HL-60/S4 treated with retinoic acid at 250 ng/mL for 4 days and 3 days (cell line): ENCODE measurements around the gene LPCAT1.
"Not testable (repeated sequence)": the region's sequence is repeated elsewhere in the genome, so short reads cannot be mapped to it uniquely, and the experiment has no call there.

Experiments used
- in situ Hi-C: fragments of 300-500 bp; cut with MboI; formaldehyde crosslinking; loops from 2 replicates; pipeline ENCODE4 v1.7.0; 2022; ENCODE audit warnings: low sequenced_read_pairs

LPCAT1 gene

DNA sequence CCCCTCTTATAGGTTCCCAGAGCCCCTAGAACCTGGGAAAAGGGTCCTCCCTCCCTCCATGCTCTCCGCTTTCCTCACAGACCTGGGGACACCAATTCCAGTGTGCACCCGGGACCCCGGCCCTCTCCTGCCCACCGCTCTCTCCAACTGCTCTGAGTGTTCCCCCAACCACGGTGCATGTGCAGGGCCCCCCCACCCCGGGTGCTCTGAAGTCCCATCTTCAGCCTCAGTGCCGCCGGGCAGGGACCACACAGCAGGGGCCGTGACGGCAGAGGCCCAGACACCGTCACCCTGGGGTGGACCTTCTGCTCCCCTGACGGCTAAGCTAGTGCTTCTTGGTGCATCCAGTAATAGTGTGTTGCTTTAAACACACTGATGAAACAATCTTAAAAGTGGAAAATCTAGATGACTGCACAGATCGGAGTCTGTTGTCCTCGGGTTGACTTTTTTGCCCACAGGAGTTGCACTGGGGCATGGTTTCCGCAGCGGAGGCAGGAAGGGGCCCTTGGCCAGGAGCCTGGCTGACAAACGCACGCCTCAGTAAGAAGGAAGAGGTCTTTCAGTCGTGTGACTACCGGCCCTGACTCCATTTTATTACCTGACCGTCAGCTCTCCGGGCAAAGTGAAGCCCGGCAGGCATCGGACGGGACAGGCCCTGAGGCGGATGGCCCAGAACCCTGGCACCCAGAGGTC, 42.3 kb downstream of the LPCAT1 start:
- in situ Hi-C loops, result no loop called here

DNA sequence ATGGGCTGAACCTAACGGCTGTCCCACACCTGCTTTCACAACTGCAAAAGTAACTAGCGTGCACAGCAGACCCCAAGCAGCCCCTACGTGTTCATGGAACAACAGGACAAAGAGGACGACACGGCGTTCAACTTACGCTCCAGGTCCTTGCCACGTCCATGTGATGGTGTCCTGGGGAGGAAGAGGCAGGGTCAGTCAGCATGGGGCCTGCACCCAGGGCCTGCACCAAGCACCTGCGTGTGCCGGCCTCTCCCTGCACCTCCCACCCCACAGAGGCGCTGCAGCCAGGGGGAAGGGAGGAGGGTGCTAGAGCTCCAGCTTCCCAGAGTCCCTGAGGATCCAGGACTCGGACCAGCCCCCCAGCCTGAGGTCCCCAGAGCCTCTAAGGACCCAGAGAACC, 43.0 kb downstream of the LPCAT1 start:
- in situ Hi-C loops, result no loop called here

DNA sequence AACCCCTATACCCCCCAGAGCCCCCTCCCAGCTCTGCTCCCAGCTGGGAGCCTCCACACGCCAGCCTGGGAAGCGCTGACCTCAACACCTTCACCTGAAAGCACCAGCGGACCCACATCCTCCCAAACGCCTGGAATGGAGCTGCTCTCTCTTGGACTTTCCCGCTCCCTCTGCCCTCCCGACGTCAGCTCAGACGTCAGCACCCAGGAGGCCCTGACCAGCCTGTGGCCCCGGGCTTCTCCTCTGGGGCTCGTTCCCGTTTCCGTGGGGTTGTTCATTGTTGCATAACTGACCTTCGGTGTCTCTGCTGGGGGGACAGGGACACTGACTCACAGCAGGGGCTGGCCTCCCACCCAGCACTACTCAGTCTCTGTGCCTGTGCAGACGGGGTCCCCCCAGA, 43.5 kb downstream of the LPCAT1 start:
- in situ Hi-C loops, result no loop called here

DNA sequence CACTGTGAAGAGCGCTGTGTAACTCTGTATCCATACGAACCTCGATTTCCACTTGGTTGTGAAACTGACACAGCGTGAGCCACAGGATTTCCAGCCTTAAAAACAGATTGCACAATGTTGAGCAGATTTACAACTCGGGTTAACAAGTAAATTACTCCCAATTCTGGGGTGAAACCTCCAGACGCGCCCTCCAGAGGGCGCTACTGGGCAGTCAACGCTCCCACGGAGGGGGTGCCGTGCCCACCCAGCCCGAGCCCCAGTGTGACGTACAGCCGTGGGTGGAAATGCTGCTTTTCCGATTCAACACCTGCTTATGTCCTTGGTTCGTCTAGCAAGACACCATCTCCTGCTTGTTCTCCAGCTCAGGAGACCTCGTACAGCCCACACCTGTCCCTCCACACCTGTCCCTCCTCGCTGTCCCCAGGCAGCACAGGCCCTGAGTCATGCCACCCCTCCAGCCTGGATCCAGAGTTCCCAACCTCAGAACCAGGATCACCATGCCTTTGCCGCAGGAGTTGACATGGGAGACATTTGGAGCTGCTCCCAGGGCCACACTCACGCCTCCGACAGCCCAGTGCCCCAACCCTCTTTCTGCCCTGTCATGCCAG, 44.1 kb downstream of the LPCAT1 start:
- in situ Hi-C loops, result no loop called here

DNA sequence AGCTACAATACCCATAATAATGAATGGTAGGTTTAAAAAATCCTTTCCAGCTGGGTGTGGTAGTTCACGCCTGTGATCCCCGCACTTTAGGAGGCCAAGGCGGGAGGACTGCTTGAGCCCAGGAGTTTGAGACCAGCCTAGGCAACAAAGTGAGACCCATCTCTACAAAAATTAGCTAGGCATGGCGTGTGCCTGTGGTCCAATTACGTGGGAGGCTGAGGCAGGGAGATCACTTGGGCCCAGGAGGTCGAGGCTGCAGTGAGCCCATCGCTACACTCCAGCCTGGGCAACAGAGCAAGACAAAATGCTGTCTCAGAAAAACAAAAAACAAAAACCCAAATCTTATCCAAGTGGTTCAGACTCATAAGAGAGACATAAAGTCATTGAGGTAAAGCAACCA, 44.7 kb downstream of the LPCAT1 start:
- in situ Hi-C loops, result no loop called here

DNA sequence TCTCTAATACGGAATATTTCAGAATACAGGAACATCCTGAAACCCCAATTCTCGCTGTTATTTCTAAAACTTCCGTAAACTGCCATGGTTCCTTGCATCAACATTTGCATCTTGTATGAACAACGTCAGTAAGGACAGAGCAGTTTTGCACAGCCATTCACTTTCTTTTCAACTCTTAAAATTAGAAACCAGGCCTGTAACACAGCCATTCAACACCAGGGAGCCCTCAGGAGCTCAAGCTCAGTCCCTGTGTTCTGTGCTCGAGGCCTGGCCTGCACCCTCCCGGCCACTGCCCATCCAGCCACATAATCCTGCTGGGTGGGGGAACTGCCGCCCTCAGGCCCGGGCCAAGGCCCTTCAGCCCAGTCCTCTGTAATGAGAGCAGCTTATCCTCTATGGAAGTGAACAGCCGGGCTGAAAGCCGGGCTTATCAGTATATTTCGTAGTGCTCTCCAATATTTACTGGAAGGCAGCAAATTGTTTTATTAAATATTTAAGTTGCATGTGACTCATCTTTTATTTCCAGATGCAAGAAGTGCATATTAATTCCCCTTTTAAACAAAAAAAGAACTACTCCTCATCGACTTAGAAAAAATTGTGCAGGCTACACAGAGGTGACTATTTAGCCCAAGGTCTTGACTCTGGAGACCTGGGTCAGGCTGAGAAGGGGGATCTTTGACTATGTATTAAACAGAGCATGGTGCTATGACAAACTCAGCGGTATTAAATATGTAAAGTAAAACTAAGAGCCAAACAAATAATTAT, 45.3 kb downstream of the LPCAT1 start:
- in situ Hi-C loops, result no loop called here

DNA sequence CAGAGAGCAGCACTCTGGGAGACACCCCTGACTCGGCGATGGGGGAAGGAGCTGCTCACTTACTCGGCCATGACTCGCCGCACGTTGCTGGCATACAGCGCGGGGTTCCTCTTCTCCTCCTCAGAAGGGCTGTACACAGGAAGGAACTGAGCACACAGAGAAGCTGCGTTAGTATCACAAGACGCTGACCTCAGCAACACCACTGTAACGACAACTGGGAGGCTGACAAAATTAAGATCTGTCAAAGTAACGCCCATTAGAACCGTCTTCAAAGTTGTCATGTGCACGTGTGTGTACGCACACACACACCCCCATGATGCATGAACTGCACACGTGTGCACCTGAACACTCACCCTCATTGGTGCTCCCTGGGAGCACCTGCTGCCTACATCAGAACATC, 46.4 kb downstream of the LPCAT1 start:
- in situ Hi-C loops, result no loop called here

DNA sequence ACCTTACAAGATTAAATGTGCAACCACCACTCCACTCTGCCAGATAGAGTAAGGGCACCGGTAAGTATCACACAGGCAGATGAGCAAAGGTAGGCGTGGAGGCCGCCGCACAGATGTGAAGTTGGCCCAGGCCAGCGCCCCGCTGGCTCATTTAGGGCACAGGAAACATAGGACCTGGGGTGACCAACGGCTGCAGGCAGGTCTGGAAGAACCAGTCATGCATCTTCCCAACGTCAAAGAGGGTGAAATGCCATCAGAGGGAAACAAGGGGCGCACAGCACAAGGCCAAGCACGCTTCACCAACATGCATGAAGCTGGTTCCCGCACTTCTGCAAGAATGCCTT, 46.8 kb downstream of the LPCAT1 start:
- in situ Hi-C loops, result no loop called here

DNA sequence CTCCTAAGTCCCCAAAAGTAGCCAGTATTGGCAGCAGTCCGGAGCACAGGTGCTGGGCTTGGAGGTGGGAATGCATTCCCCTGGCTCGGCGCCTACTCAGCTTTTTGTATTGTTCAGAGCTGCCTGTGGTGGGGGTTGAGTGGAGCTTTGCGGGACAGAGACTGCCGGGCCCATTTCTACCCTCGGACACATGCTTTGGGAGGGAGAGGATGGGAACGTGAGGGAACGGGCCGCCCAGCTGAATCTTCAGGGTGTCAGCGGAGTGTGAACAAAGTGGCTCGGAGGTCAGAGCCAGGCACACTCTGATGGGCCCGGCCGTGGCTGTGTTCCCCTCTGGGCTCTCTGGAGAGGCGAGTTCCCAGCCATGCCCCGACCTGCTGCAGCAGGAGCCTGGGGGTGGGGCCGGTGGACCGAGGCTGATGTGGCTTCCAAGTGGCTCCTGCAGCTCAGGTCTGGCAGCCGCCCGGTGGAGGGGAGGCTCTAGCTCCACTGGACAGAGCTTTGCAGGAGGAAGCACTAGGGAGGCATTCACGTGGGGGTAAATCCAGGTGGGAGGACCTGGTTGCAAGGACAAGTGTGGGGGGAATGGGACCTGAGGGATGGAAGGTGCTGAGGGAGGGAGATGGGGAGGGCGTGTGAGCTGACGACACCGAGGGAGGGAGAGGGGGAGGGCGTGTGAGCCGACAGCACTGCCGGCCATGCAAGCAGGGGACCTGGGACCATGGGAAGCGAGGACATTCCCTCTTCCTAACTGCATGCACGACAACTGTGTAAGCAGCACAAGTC, 47.4 kb downstream of the LPCAT1 start:
- in situ Hi-C loops, result no loop called here

DNA sequence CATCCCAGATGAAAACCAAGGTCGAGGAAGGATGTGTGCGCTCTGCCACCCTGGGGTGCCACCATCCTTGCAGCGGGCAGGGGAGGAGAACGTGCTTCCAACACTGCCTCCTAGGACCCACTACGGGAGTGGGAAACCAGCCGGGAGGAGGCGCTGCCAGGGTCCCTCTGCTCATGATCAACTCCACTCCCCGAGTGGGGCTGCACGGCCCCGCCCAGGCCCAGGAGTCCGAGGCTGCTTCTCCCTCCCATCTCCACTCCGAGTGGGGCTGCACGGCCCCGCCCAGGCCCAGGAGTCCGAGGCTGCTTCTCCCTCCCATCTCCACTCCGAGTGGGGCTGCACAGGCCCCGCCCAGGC, 48.2 kb downstream of the LPCAT1 start:
- in situ Hi-C loops, result not testable (repeated sequence)

DNA sequence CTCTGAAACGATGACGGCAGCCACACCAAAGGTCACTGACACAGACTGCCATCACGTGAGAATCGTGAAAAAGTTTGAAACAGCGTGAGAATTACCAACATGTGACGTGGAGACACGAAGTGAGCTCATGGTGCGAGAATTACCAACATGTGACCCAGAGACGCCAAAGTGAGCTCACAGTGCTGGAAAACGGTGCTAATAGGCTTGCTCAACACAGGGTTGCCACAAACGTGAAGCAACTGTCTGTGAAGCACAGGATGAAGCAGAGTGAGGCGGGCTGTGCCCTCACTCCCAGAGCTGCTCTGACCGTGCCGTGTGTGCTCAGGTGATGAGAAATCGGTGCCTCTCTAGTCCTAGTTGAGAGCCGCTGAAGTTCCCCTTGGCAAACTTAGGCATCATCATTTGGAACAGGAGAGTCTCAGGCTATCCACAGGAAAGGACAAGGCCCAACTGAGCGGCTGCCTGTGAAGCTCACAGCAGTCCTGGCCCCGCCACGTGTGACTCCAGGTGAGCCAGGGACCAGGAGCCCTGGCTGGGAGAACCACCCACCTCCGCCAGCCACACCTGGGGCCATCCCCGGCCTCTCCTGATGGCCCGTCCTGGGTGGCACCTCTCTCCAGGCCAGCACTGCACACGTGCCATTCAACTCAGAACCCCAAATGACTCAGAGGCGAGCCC, 48.8 kb downstream of the LPCAT1 start:
- in situ Hi-C loops, result no loop called here

DNA sequence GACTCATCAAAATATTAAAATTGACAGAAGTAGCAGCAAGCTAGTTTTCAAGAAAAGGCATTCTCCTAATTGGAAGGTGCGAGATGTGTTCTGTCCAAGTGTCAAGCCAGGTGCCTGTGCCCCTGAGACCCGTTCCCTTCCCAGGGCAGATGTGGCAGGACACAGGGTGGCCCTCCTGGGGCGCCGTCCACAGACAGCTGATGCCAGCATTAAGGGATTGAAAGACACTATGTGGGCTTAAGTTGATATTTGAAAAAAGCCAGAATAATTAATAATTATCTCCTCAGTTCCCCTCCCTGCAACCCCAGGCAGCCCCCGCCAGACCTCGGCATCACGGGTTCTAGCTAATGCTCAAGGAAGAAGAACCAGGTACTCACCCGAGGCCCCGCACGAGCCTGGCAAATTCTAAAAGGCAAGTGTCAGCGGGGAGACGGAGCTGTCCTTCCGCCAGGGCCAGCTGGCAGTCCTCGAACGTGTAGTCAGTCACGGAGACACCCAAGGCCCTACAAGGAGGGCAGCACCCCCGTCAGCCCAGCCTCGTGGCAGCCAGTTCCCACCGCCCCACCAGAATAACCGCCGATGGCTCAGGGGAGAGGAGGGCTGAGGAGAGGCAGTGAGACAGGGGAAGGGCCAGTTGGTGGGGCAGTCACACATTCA, 49.4 kb downstream of the LPCAT1 start:
- in situ Hi-C loops, result no loop called here

DNA sequence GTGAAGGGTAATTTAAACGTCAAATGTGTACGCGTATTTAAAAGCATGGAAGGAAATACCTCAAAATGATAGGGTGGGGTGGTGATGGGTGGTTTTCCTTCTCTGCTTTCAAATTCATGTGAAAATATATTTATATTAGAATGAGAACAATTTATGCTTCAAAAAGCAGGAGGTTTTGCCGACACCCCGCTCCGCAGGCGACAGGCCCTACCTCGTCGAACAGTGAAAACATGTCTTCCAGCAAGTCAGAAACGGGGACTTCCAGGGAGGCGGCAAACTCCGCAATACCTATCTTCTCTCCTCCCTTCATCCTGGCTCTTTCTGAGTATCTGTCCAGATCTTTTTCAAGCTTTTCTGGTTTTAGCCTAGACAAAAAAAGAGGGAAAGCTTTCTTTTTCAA, 50.0 kb downstream of the LPCAT1 start:
- in situ Hi-C loops, result no loop called here

DNA sequence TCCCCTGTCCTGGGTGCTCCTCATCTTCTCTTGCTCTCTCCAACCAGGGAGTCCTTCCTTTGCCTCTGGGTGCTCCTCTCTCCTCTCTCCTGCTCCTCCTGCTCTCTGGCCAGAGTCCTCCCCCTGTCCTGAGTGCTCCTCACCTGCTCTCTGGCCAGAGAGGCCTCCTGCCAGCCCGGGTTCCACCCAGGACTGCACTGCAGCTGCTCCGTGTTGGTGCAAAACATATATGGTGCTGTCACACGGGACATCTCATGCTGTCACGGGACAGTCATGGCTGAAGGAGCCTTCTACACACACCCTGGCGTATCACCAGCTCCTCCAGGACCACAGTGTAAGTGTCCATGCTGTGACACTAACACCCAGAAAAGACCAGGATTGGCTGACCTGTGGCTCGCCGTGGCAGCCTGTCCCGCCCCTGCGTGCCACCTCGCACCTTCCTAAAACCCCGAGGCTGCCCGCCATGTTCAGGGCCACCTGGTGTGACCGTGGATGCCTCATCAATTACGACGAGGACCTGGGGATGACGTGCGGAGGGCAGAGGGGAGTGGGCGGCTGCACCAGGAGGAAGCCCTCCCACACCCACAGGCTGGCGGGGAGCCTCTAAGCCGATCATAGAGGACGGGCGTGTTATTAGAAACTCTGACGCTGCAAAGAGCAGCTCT, 50.7 kb downstream of the LPCAT1 start:
- in situ Hi-C loops, result no loop called here

DNA sequence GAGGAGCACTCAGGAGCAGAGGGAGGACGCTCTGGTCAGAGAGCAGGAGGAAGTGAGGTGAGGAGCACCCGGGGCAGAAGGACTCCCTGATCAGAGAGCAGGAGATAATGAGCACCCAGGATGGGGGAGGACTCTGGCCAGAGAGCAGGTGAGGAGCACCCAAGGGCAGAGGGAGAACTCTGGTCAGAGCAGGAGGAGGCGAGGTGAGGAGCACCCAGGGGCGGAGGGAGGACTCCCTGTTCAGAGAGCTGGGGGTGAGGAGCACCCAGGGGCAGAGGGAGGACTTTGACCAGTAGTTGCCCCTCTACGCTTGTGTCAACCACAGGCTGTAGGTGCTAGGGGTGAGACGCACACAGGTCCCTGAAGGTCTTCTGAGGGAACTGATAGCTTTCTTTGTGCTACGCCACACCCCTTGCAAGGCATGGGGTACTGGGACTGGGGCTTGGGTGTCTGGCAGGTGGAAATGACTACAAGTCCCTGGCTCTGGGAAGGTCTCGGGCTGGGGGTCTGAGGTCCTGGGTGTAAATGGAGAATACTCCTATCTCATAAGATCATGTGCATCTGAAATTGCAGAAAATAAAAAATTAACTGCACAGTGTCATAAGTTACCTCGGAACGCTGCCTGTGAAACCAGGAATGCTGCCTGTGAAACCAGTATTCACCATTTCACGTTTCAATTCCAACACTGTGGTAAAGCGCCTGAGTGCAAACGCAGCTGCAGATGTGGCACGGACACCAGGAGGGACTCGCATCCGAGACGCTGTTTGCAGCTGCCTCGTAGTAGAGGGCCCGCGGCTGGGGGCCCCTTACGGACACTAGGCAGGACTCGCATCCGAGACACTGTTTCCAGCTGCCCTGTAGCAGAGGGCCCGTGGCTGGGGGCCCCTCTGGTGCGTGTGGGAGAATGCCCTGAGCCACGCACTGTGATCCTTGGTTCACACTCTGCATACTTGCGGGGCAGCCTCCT, 51.5 kb downstream of the LPCAT1 start:
- in situ Hi-C loops, result no loop called here

DNA sequence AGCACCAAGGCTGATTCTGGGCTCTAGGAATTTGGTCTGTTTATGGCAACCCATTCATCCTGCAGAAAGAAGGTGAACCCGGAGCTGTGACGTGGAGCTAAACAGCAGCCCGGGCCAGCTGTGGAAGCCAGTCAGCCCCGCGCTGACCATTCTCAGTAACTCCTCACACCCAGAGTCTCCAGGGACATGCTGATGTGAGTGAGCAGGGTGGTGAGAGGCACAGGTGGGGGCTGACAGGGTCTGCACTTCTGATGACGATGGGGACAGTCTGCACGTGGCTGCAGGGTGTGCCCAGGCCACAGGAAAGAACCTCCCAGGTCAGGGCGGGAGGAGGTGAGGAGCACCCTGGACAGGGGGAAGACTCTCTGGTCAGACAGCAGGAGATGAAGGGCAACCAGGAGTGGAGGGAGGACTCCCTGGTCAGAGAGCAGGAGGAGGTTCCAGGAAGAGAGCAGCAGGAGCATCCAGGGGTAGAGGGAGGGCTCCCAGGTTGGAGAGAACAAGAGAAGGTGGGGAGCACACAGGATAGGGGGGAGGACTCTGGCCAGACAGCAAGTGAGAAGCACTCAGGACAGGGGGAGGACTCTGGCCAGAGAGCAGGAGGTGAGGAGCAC, 52.4 kb downstream of the LPCAT1 start:
- in situ Hi-C loops, result no loop called here

DNA sequence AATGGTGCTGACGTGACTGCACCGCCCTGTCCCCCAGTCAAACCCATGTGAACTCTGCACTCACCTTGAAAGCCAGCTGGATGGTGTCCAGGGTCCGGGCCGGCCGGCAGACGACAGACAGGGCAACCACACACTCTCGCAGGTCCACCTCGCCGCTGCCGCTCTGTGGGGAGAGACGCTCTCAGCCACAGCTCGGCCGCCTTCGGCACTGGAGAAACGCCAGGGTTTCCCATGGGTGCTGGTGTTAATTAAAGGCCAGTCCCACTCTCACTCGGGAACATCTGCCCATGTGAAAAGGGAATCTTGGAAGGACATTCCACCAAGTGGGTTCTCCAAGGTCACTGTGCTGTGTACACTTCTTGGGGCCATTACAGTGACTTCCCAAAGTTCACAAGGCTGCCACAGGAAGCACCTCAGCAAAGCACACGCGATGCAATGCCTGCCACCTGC, 53.0 kb downstream of the LPCAT1 start:
- in situ Hi-C loops, result no loop called here
